Activated CD8-positive, alpha-beta T cell treated with anti-CD3 and anti-CD28 coated beads, Interleukin-2, amount 10 ng/mL, durations not matched to agents 7 days and 5 days (primary cell): ENCODE measurements around the gene OCRL. TPM values are rescaled to one million over a fixed set of nuclear protein-coding genes. Genes with fewer than 3 reads are reported as not detected.

ENCODE experiments used
- ATAC-seq: fragments of 150-1000 bp; cut with Tn5 transposase; one replicate; pipeline ENCODE4 v1.10.0; 2021; ENCODE audit warnings: moderate library complexity
- CTCF ChIA-PET: fragments of 350-600 bp; sonication (Branson Sonifier 250); formaldehyde crosslinking; loops from one replicate; lab custom pipeline; 2021; ENCODE audit warnings: antibody characterized with exemption; lab: Charles Lee
- POLR2A ChIA-PET: fragments of 350-600 bp; sonication (Branson Sonifier 250); formaldehyde crosslinking; loops from one replicate; lab custom pipeline; 2021; ENCODE audit warnings: antibody characterized with exemption; lab: Charles Lee
- DNase-seq: peaks from one replicate; pipeline ENCODE4 v3.0.0-alpha.2; 2020
- H3K27ac Mint-ChIP-seq: one replicate; pipeline ENCODE4 v1.8.0; 2021; ENCODE audit warnings: mild to moderate bottlenecking, mixed read lengths
- H3K27me3 Mint-ChIP-seq: one replicate; pipeline ENCODE4 v1.8.0; 2021; ENCODE audit warnings: low read depth, mixed read lengths
- H3K36me3 Mint-ChIP-seq: one replicate; pipeline ENCODE4 v1.8.0; 2021; ENCODE audit warnings: low read depth, mixed read lengths
- H3K4me1 Mint-ChIP-seq: one replicate; pipeline ENCODE4 v1.8.0; 2021; ENCODE audit warnings: low read depth, mixed read lengths
- H3K4me3 Mint-ChIP-seq: one replicate; pipeline ENCODE4 v1.8.0; 2021; ENCODE audit warnings: mild to moderate bottlenecking, mixed read lengths
- H3K9me3 Mint-ChIP-seq: one replicate; pipeline ENCODE4 v1.8.0; 2022; ENCODE audit warnings: mixed read lengths; ENCODE audit not compliant: insufficient read depth
- total RNA-seq, 2 experiments: library from RNA; stranded (reverse); gene quantifications; one replicate each; pipeline ENCODE4 v1.2.3, GENCODE V29; 2021

The OCRL gene
- total RNA-seq, 2 experiments from 2014 or later = 0.90 to 1.0 TPM

- H3K27ac Mint-ChIP-seq = no peak overlapping the region
- H3K4me1 Mint-ChIP-seq = peaks cover 12% of the 10 kb centered on the region
- no peak for DNase-seq
- POLR2A ChIA-PET = no interaction called here
- H3K9me3 Mint-ChIP-seq = no peaks in the 10 kb centered on the region
- H3K36me3 Mint-ChIP-seq = no peaks in the 10 kb centered on the region
- ATAC-seq = no peak
- H3K4me3 Mint-ChIP-seq = no peak overlapping the region
- peaks cover 6% of the 10 kb centered on the region for H3K27me3 Mint-ChIP-seq
- CTCF ChIA-PET = interaction anchor here (1.3 kb wide), 1 partner anchor 84 kb away, joined by 7 read pairs; no protein-coding TSS in a partner anchor
Observed at GRCh38 chrX:129641941-129642340, 101.9 kb downstream of the OCRL start.

Other genes starting within 250 kb of the OCRL start
- not detected for gene SMARCA1, start 16.8 kb upstream of the OCRL start, total RNA-seq
- 1 to 10 TPM; 2.1 to 2.7 TPM for gene APLN, start 114.7 kb downstream of the OCRL start, total RNA-seq
- 1 to 10 TPM; 1.6 to 1.7 TPM for gene XPNPEP2, start 198.7 kb downstream of the OCRL start, total RNA-seq
- gene SASH3, start 239.7 kb downstream of the OCRL start, total RNA-seq = 100 to 1,000 TPM; 286 to 303 TPM